ENCODE data around the gene EEFSEC.

The EEFSEC gene

GRCh38 chr3:128241741-128242140, 88.5 kb downstream of the EEFSEC start:
- no peak for DNase-seq (ENCODE audit: low read depth in 1 of 2, low spot score in 1 of 2)

- DNase-seq (ENCODE audit: low read depth in 1 of 2, low spot score in 1 of 2): no peak
These were observed 89.7 kb downstream of the EEFSEC start for GRCh38 chr3:128242818-128243601.

GRCh38 chr3:128243602-128244504, 90.6 kb downstream of the EEFSEC start:
- no peak for DNase-seq (ENCODE audit: low read depth in 1 of 2, low spot score in 1 of 2)

GRCh38 chr3:128245460-128245859, 92.2 kb downstream of the EEFSEC start:
- no peak for DNase-seq (ENCODE audit: low read depth in 1 of 2, low spot score in 1 of 2)

- no peak for DNase-seq (ENCODE audit: low read depth in 1 of 2, low spot score in 1 of 2)
These were observed 94.6 kb downstream of the EEFSEC start for GRCh38 chr3:128247666-128248409.

- DNase-seq (ENCODE audit: low read depth in 1 of 2, low spot score in 1 of 2): no peak
These were observed 98.8 kb downstream of the EEFSEC start for GRCh38 chr3:128252083-128252482.

- DNase-seq (ENCODE audit: low read depth in 1 of 2, low spot score in 1 of 2): no peak
These were observed 99.9 kb downstream of the EEFSEC start for GRCh38 chr3:128253150-128253549.

GRCh38 chr3:128254066-128254590, 100.8 kb downstream of the EEFSEC start:
- DNase-seq (ENCODE audit: low read depth in 1 of 2, low spot score in 1 of 2): no peak

- DNase-seq (ENCODE audit: low read depth in 1 of 2, low spot score in 1 of 2): no peak
These were observed 101.7 kb downstream of the EEFSEC start for GRCh38 chr3:128254967-128255366.

GRCh38 chr3:128256131-128256530, 102.8 kb downstream of the EEFSEC start:
- no peak for DNase-seq (ENCODE audit: low read depth in 1 of 2, low spot score in 1 of 2)

- DNase-seq (ENCODE audit: low read depth in 1 of 2, low spot score in 1 of 2): no peak
These were observed 104.4 kb downstream of the EEFSEC start for GRCh38 chr3:128257632-128258031.

GRCh38 chr3:128260275-128260674, 107.0 kb downstream of the EEFSEC start:
- no peak for DNase-seq (ENCODE audit: low read depth in 1 of 2, low spot score in 1 of 2)

- no peak for DNase-seq (ENCODE audit: low read depth in 1 of 2, low spot score in 1 of 2)
These were observed 109.2 kb downstream of the EEFSEC start for GRCh38 chr3:128262457-128262856.

GRCh38 chr3:128263118-128263517, 109.8 kb downstream of the EEFSEC start:
- no peak for DNase-seq (ENCODE audit: low read depth in 1 of 2, low spot score in 1 of 2)

GRCh38 chr3:128263946-128264345, 110.7 kb downstream of the EEFSEC start:
- no peak for DNase-seq (ENCODE audit: low read depth in 1 of 2, low spot score in 1 of 2)

- no peak for DNase-seq (ENCODE audit: low read depth in 1 of 2, low spot score in 1 of 2)
These were observed 113.2 kb downstream of the EEFSEC start for GRCh38 chr3:128266453-128266852.

GRCh38 chr3:128267541-128267940, 114.3 kb downstream of the EEFSEC start:
- DNase-seq (ENCODE audit: low read depth in 1 of 2, low spot score in 1 of 2): no peak

GRCh38 chr3:128269006-128269775, 115.9 kb downstream of the EEFSEC start:
- DNase-seq (ENCODE audit: low read depth in 1 of 2, low spot score in 1 of 2): no peak

- DNase-seq (ENCODE audit: low read depth in 1 of 2, low spot score in 1 of 2): no peak
These were observed 116.5 kb downstream of the EEFSEC start for GRCh38 chr3:128269796-128270195.

Measured in stimulated activated CD4-positive, alpha-beta T cell treated with anti-CD3 and anti-CD28 coated beads, Interleukin-15, amount 100 ng/mL, for 1 hour (primary cell).